ENCODE results near the gene WDR75.

Gene WDR75

DNA sequence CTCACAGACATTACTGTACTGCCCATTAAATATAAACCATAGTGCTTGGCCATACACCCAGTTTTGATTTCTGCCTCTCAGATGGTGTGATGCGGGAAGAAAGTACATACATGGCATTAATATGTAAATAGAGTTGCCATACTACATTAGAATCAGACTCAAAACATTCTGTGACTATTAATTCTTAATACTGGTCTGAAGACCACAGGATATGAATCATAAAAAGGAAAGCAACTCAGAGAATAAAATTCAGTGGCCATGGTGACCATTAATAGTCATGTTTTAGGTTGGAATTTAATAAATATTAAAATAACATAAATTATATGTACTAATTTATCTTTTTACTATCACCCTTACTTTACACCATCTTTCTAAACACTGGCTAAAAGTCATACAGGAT lies 33.0 kb upstream of the WDR75 start:
- TF ChIP-seq, protein P1, sequence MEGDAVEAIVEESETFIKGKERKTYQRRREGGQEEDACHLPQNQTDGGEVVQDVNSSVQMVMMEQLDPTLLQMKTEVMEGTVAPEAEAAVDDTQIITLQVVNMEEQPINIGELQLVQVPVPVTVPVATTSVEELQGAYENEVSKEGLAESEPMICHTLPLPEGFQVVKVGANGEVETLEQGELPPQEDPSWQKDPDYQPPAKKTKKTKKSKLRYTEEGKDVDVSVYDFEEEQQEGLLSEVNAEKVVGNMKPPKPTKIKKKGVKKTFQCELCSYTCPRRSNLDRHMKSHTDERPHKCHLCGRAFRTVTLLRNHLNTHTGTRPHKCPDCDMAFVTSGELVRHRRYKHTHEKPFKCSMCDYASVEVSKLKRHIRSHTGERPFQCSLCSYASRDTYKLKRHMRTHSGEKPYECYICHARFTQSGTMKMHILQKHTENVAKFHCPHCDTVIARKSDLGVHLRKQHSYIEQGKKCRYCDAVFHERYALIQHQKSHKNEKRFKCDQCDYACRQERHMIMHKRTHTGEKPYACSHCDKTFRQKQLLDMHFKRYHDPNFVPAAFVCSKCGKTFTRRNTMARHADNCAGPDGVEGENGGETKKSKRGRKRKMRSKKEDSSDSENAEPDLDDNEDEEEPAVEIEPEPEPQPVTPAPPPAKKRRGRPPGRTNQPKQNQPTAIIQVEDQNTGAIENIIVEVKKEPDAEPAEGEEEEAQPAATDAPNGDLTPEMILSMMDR (conservative IDR thresholded peaks at IDR 0.05; ENCODE audit: low read depth, low read length) = no peak

DNA sequence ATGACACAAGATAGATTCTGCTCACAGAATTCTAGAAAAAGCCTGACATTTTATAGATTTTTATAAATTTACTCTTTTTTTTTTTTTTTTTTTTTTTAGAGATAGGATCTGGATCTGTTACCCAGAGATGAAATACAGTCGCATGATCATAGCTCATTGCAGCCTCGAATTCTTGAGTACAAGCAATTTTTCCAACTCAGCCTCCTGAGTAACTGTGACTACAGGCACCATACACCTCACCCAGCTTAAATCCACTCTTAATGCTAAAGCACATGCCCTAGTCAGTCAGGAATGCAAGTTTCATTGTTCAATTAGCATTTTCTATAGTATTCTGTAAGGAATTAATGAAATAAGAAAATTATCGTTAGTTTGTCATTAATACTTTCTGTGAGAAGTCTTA lies 32.1 kb upstream of the WDR75 start:
- no peak overlapping the region for H3K4me3 ChIP-seq (ENCODE audit: low read length)
- DNase-seq (ENCODE audit: low read depth) = peak; percentile 93
- TF ChIP-seq, protein P1 (conservative IDR thresholded peaks at IDR 0.05; ENCODE audit: low read depth, low read length) = no peak

More for the DNA sequence above, 33.0 kb upstream of the WDR75 start:
- no peak for DNase-seq (ENCODE audit: low read depth)
- no peak overlapping the region for H3K4me3 ChIP-seq (ENCODE audit: low read length)

DNA sequence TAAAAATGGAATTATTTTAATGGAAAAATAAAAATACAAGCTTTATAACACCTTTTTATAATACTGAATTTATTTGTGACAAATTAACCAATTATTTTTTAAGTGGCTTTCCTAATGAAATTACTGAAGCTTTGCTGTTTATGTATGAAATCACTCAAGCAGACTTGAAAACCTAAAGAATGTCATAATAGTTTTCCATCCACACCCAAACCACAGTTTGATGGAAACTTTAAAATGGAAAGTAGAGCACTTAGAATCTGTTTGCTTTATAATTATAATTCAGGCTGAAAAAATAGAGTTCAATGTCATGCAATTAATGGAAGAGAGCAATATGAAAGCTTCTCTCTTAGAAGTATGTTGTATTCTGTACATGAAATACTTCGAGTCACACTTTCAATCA lies 31.6 kb upstream of the WDR75 start:
- no peak overlapping the region for H3K4me3 ChIP-seq (ENCODE audit: low read length)
- TF ChIP-seq, protein P1 (conservative IDR thresholded peaks at IDR 0.05; ENCODE audit: low read depth, low read length) = no peak
- peak; percentile 41 for DNase-seq (ENCODE audit: low read depth)

DNA sequence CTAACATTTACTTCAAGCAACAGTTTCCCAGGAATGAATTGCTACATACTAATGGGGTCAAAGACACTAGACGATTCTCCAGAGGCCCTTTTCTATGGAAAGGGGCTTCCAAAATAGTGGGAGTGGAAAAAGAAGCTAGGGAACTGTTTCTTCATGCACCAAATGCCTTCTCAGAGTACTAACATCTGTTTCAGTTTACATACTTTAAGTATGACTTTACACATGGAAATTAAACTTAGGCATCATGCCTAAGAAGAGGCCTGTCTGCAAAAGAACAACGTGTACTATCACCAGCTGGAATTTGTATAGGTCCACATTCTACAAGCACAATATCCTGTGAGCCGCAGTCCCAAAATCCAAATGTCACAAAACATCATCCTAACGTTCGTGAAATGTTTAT lies 29.4 kb upstream of the WDR75 start:
- H3K4me3 ChIP-seq (ENCODE audit: low read length) = no peak overlapping the region
- DNase-seq (ENCODE audit: low read depth) = no peak
- TF ChIP-seq, protein P1 (conservative IDR thresholded peaks at IDR 0.05; ENCODE audit: low read depth, low read length) = no peak

DNA sequence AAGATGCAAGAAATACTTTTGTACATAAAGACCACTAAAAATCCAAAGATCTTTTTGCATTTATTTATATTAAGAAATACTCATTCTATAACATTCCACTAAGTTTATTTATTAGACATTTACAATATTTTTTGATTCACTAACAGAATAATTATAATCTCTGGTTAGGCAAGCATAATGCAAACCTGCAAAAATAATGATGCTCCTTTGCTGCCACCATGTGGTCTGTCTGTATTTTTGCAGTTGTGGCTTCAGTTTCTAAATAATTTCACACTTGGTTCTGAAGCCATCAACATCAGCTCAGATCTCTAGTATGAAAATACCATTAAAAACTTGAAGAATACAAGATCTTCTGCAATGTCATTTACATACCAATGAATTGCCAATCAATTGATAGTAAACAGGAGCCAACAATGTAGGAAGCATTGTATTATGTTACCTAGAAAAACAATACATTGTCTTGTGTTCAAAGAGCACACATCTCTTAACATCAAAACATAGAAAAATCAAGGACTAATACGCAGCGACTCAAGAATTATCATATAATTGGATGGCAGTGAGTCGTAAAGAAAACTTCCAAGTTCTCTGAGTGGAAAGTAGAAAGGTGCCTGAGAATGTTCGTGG lies 28.8 kb upstream of the WDR75 start:
- H3K4me3 ChIP-seq (ENCODE audit: low read length) = no peak overlapping the region
- no peak for DNase-seq (ENCODE audit: low read depth)
- TF ChIP-seq, protein P1 (conservative IDR thresholded peaks at IDR 0.05; ENCODE audit: low read depth, low read length) = peak; percentile 55

DNA sequence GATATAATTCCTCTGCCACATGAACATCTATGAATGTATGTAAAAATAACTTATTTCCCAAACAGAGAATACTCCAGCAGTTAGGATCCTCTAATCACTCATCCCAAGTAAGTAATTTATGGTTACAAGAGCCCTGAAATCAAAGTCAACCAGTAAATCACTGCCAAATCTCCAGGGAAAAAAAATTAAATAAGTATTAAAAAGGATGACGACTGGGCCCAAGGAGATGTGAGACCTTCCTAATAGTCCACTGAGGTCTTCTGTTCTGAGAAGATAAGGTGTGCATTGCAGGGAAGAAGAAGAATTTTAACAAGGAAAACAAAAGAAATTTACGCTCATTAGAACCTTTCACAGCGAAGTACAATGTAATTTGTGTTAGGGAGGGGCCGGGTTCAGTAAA lies 28.0 kb upstream of the WDR75 start:
- TF ChIP-seq, protein P1 (conservative IDR thresholded peaks at IDR 0.05; ENCODE audit: low read depth, low read length) = no peak
- no peak overlapping the region for H3K4me3 ChIP-seq (ENCODE audit: low read length)
- DNase-seq (ENCODE audit: low read depth) = no peak

DNA sequence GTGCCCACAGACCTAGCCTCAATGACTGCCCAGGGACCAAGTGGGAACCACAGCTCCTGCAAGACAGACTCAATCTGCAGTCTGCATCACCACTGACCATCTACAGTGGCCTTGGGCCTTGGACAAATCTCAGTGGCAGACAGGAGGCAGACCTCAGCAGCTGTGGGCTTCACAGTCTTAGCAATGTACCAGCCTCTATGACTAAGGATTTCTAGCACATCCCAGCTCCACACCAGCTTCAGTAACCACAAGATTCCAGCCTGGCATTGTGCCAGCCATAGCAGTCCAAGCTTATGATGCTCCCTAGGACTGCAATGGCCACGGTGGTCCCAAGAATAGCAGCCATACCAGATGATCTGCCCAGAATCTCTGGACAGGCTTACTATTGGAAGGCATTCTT lies 19.6 kb upstream of the WDR75 start:
- TF ChIP-seq, protein P1 (conservative IDR thresholded peaks at IDR 0.05; ENCODE audit: low read depth, low read length) = peak; percentile 20
- DNase-seq (ENCODE audit: low read depth) = peak; percentile 62

More for the DNA sequence above, 19.6 kb upstream of the WDR75 start:
- H3K4me3 ChIP-seq (ENCODE audit: low read length) = no peak overlapping the region

Measured in retinal pigment epithelial cell (primary cell).